ENCODE data around the gene RPL10.

Gene RPL10

DNA sequence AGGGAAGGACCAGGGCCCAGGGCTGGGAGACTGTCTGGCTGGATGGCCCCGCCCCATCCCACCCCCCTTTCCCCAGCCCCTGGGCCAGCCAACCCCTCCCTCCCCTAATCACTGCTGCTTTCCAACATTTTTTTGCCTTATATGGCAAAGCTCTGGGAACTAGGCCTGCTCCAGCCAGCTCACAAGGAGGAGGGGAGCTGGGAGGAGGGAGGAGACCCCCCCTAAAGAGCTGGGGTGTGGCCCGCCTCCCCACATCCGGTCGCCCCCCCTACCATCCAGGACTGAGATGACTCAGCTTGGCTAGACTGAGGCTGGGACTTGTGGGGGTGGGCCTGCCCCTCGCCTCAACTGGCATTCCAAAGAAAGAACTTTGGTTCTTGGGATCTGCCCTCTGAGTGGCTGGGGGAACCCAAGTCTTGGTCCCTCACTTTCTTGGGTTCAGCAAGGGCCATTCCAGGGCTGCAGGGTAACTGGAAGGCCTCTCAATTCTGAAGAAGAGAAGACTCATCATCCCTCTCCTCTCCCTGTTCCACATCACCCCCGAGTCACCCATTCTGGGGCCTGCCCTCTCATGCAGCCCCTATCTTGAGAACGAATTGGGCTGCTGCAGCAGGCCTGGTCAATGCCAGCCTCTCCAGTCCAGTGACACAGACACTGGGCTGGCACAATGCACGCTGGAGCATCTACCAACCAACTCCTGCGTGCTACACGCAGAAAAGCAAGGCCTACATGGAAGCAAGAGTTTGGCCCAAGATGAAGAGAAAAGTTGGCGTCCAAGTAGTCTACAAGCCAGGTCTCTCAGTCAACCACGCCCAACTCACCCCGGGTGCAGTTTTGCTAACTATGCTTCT lies 28.5 kb upstream of the RPL10 start:
- Histone ChIP-seq H3K4me3 (replicated peaks; ENCODE audit: low read depth, low read length) (peak overlapping the region; percentile 91), H3K27me3 (replicated peaks; ENCODE audit: control insufficient read depth, insufficient read depth, low read length) (no peaks in the 10 kb centered on the region), H3K36me3 (ENCODE audit: control insufficient read depth, insufficient read depth, low read length) (peaks cover 12% of the 10 kb centered on the region)
- peak; percentile 67 for DNase-seq (ENCODE audit: extremely low read depth, insufficient read length)
- TF ChIP-seq, protein P1, sequence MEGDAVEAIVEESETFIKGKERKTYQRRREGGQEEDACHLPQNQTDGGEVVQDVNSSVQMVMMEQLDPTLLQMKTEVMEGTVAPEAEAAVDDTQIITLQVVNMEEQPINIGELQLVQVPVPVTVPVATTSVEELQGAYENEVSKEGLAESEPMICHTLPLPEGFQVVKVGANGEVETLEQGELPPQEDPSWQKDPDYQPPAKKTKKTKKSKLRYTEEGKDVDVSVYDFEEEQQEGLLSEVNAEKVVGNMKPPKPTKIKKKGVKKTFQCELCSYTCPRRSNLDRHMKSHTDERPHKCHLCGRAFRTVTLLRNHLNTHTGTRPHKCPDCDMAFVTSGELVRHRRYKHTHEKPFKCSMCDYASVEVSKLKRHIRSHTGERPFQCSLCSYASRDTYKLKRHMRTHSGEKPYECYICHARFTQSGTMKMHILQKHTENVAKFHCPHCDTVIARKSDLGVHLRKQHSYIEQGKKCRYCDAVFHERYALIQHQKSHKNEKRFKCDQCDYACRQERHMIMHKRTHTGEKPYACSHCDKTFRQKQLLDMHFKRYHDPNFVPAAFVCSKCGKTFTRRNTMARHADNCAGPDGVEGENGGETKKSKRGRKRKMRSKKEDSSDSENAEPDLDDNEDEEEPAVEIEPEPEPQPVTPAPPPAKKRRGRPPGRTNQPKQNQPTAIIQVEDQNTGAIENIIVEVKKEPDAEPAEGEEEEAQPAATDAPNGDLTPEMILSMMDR (IDR thresholded peaks at IDR 0.05; ENCODE audit: insufficient read depth, low read length, poor library complexity, severe bottlenecking), result no peak

DNA sequence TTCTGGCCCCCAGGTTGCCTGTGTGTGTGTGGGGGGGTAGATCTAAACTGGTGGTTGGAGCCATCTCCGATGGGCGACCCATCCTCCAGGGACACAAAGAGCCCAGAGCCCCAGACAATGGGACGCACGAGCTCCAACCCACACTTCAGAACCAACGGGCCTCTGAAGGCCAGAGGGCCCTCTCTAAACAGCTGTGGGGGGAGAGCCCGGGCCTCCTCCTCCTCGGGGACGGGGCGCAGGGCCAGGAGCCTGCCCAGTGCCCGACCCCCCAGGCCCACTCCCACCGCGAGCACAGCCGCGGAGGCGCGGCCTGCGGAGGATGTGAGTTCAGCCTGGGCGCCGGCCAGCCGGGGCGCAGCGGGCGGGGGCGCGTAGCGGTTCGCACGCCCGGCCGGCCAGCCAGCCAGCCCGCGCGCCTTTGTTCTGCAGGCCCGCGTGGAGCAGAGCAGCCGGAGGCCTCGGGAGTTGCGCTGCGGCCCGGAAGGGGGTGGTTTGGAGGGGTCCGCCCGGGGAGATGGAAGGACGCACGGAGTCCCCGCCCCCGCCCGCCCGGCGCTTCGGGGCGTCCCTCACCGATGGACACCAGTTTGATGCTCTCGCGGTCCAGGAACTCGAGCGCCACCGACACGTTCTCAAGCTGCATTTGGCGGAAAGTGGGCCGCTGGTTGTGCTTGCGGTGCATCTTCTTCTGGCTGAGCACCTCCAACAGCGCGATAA lies 27.7 kb upstream of the RPL10 start:
- DNase-seq (ENCODE audit: extremely low read depth, insufficient read length), result no peak
- no peaks in the 10 kb centered on the region for H3K27me3 ChIP-seq (replicated peaks; ENCODE audit: control insufficient read depth, insufficient read depth, low read length)
- peak overlapping the region; percentile 91 for H3K4me3 ChIP-seq (replicated peaks; ENCODE audit: low read depth, low read length)
- TF ChIP-seq, protein P1 (IDR thresholded peaks at IDR 0.05; ENCODE audit: insufficient read depth, low read length, poor library complexity, severe bottlenecking), result no peak
- H3K36me3 ChIP-seq (ENCODE audit: control insufficient read depth, insufficient read depth, low read length), result peaks cover 11% of the 10 kb centered on the region

DNA sequence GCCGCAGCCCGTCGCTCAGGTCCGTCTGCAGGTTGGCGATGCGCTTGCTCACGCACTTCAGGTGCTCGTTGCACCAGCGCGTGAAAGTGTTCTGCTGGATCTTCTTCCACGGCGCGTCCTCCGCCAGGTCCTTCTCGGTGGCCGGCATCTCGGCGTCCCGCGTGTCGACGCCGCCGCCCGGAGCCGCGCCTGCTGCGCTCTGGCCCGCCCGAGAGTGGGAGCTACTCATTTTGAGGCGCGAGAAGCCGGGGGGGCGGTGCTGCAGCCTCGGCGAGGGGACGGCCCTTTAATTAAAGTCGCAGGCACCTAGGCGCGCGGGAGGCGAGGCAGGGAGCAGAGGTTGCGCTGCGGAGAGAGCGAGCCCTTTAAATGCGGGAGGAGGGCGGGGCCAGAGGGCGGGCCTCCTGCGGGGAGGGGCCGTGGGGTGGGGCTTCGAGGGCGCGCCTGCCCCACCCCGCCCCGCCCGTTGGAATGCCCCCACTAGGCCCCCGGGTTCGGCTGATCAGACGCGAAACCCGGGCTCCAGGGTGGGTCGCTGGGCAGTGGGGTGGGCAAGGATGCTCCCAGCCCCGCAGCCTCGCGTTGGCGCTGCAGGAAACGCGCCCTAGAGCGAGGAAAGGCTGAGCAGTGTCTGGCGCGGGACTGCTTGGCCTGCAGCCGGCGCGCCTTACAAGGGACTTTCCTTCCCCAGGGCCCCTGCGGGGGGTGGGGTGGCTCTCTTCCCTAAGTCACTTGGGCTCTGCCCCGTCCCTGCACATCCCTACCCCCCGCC lies 27.0 kb upstream of the RPL10 start:
- H3K4me3 ChIP-seq (replicated peaks; ENCODE audit: low read depth, low read length), result peak overlapping the region; percentile 91
- TF ChIP-seq, protein P1 (IDR thresholded peaks at IDR 0.05; ENCODE audit: insufficient read depth, low read length, poor library complexity, severe bottlenecking), result no peak
- no peaks in the 10 kb centered on the region for H3K27me3 ChIP-seq (replicated peaks; ENCODE audit: control insufficient read depth, insufficient read depth, low read length)
- peak; percentile 92 for DNase-seq (ENCODE audit: extremely low read depth, insufficient read length)
- peaks cover 7% of the 10 kb centered on the region for H3K36me3 ChIP-seq (ENCODE audit: control insufficient read depth, insufficient read depth, low read length)

DNA sequence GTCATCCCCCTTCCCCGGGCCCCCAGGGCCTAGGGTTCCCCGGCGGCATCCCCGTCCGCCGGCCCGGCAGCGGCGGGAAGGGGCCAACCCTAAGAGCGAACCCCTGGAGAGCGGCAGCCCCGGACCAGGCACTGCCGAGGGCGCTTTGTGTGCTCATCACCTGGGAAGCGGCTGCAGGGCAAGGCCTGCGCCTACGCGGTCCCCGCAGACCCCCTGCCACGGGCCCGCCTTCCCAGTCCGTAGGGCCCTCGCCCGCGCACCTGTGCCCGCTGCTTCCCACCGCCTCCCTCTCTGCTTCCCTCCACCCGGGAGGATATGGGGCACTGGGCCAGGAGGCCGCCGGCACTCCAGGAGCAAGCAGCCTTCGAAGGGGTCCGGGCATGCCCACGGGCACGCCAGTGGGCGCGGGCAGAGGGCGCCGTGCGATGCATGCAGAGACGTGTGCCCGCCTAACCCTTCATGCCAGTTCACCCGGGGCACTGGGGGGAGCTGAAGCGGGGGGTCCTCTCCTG lies 26.3 kb upstream of the RPL10 start:
- no peaks in the 10 kb centered on the region for H3K27me3 ChIP-seq (replicated peaks; ENCODE audit: control insufficient read depth, insufficient read depth, low read length)
- H3K36me3 ChIP-seq (ENCODE audit: control insufficient read depth, insufficient read depth, low read length), result peaks cover 3% of the 10 kb centered on the region
- no peak for DNase-seq (ENCODE audit: extremely low read depth, insufficient read length)
- H3K4me3 ChIP-seq (replicated peaks; ENCODE audit: low read depth, low read length), result peak overlapping the region; percentile 61
- TF ChIP-seq, protein P1 (IDR thresholded peaks at IDR 0.05; ENCODE audit: insufficient read depth, low read length, poor library complexity, severe bottlenecking), result no peak

DNA sequence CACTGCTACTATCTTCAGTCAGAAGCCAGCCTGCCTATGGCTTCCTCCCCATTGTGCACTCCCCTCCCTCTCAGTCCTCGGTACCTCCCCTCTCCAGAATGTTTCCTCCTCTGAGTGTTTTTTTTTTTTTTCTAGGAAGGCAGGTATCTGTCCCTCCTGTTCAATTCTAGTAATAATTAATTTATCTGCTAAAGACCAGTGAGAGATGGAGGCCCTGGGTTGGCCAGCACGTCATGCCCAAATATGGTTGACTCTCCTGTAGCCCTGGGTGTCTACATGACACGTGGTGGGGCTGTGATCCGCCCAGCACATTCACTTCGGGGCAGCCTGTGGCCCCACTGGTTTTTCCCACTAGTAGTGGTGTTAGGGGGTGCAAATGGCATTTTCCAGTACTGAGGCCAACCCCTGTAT lies 25.6 kb upstream of the RPL10 start:
- Histone ChIP-seq H3K36me3 (ENCODE audit: control insufficient read depth, insufficient read depth, low read length) (no peaks in the 10 kb centered on the region; the same call in 1 of the 2 replicates), H3K4me3 (replicated peaks; ENCODE audit: low read depth, low read length) (no peak overlapping the region), H3K27me3 (replicated peaks; ENCODE audit: control insufficient read depth, insufficient read depth, low read length) (no peaks in the 10 kb centered on the region)
- no peak for DNase-seq (ENCODE audit: extremely low read depth, insufficient read length)
- TF ChIP-seq, protein P1 (IDR thresholded peaks at IDR 0.05; ENCODE audit: insufficient read depth, low read length, poor library complexity, severe bottlenecking), result no peak
